T-helper 17 cell (primary cell): ENCODE measurements around the gene ZMYM4. TPM values are rescaled to one million over a fixed set of nuclear protein-coding genes. Genes with fewer than 3 reads are reported as not detected.
"Not testable (repeated sequence)": the region's sequence is repeated elsewhere in the genome, so short reads cannot be mapped to it uniquely, and the experiment has no call there.

Experiments
- ATAC-seq: fragments of 150-1000 bp; cut with Tn5 transposase; 2 replicates; pipeline ENCODE4 v1.10.0; 2021; ENCODE audit warnings: mild to moderate bottlenecking, moderate library complexity
- DNase-seq, 3 donors: peaks; one replicate each; pipeline versions ENCODE4 v3.0.0 to v3.0.0-alpha.2; 2020 to 2021
- H3K9me3 ChIP-seq: one replicate; pipeline ENCODE4 v1.7.0; 2013; ENCODE audit warnings: low read length, mild to moderate bottlenecking; ENCODE audit not compliant: control insufficient read depth, poor library complexity, severe bottlenecking
- H3K27ac Mint-ChIP-seq: one replicate; pipeline ENCODE4 v1.8.0; 2022; ENCODE audit warnings: mild to moderate bottlenecking, moderate library complexity, mixed read lengths
- H3K27me3 Mint-ChIP-seq: one replicate; pipeline ENCODE4 v1.8.0; 2022; ENCODE audit warnings: mixed read lengths
- H3K36me3 Mint-ChIP-seq: one replicate; pipeline ENCODE4 v1.8.0; 2022; ENCODE audit warnings: low read depth, mixed read lengths
- H3K4me1 Mint-ChIP-seq: one replicate; pipeline ENCODE4 v1.8.0; 2022; ENCODE audit warnings: mild to moderate bottlenecking, mixed read lengths
- H3K4me3 Mint-ChIP-seq: one replicate; pipeline ENCODE4 v1.8.0; 2022; ENCODE audit warnings: mild to moderate bottlenecking, moderate library complexity, mixed read lengths
- total RNA-seq, 4 donors: library from RNA in 2 of 4; stranded (reverse) in 2 of 4; gene quantifications; one replicate each; pipeline ENCODE4 v1.2.3 and lab custom pipeline; 2022 to 2026

ZMYM4 gene
- total RNA-seq, 2 donors from 2014 or later, result 32.0 to 37.3 TPM

DNA sequence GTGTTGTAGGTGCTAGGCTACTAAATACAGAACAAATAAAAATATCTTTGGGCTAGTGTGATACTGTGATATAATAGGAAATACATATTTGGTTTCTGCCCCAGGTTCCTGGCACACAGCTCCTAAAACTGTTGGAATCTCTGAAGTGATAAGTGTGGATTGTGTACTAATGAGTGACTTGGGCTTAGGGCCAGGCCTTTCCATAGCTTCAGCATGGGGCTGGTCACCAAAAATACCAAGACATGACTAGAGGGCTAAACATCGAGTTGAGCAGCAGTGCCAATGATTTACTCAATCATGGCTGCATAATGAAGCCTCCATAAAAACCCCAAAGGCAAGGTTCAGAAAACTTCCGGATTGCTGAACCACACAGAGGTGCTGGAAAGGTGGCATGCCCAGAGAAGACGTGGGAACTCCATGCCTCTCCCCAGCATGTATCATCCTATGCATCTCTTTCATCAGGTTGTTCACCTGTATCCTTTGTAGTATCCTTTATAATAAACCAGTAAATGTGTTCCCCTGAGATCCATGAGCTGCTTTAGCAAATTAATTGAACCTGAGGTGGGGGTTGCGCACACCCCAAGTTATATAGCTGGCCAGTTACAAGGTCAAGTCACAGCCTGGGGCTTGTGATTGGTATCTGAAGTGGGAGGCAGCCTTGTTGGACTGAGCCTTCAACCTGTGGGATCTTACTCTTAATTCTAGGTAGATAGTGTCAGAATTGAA lies 51.6 kb downstream of the ZMYM4 start:
- DNase-seq, result no peak
- no peak for ATAC-seq
- no peaks in the 10 kb centered on the region for H3K9me3 ChIP-seq
- Mint-ChIP-seq H3K27me3 (no peaks in the 10 kb centered on the region), H3K4me1 (peaks cover 28% of the 10 kb centered on the region), H3K36me3 (peaks cover 4% of the 10 kb centered on the region), H3K27ac (no peak overlapping the region), H3K4me3 (no peak overlapping the region)

DNA sequence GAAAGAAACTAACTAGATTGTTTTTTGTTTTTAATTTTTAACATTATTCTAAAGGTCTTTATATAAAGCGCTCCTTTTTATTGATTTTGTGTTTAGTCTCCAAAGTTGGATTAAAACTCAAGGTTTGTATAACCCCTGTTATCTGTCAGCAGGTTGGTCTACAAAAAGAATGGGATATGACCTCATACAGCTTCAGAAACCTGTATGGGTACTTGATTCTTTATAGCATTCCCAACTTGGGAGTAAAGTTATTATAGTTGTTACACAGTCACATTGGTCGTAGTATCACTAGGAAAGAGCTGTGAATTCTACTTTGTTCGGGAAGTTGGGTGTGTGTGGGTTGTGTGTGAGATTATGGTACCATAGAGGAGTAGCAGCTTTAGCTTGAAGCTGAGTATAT lies 52.4 kb downstream of the ZMYM4 start:
- Mint-ChIP-seq H3K36me3 (peaks cover 4% of the 10 kb centered on the region), H3K27me3 (no peaks in the 10 kb centered on the region), H3K27ac (no peak overlapping the region), H3K4me1 (peaks cover 28% of the 10 kb centered on the region), H3K4me3 (no peak overlapping the region)
- H3K9me3 ChIP-seq, result no peaks in the 10 kb centered on the region
- no peak for ATAC-seq
- DNase-seq, result no peak

DNA sequence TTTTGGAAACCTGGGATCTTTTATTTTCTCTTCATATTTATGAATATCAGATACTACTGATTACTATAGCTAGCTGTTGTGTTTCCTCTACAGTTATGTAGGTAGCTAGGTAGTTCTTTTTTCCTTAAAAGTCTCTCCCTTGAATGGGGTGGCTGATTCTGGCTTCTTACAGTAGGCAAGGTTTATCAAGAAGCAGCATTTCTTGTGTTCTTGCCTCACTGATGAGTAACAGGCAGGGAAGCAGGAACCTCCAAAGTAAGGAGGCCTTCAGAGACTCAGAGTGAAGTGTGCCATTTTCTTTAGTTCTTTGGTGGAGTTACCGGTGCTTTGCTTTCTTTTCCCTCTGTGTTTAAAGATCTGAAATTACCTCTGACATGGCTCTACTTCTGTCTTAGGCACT lies 56.0 kb downstream of the ZMYM4 start:
- no peak overlapping the region for H3K4me3 Mint-ChIP-seq
- H3K27me3 Mint-ChIP-seq, result no peaks in the 10 kb centered on the region
- H3K36me3 Mint-ChIP-seq, result no peaks in the 10 kb centered on the region
- peaks cover 21% of the 10 kb centered on the region for H3K4me1 Mint-ChIP-seq
- ATAC-seq, result no peak
- peak overlapping the region; percentile 4 for H3K27ac Mint-ChIP-seq
- H3K9me3 ChIP-seq, result no peaks in the 10 kb centered on the region
- no peak for DNase-seq

DNA sequence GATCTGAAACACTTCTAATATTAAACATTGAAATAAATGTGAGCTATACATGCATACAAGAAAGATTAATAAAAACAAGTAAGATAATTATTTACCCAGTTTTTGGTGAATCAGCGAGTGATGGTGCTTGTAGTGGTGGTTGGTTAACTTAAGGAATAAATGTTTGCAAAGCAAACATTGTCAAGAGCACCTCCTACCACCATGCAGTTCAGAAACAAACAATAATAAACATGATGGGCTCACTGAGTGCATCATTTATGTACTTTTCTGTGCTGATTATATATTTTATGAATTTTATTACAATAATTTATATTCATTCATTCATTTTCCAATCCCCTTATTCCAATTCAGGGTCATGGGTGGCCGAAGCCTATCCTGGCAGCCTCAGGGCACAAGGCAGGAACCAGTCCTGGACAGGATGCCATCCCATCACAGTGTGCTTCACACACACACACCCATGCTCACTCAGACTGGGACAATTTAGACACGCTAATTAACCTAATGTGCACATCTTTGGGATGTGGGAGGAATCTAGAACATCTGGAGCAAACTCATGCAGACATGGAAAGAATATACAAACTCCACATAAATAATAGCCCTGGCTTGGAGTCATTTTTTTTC lies 57.8 kb downstream of the ZMYM4 start:
- no peaks in the 10 kb centered on the region for H3K9me3 ChIP-seq
- Mint-ChIP-seq H3K4me1 (peaks cover 18% of the 10 kb centered on the region), H3K27me3 (no peaks in the 10 kb centered on the region), H3K4me3 (no peak overlapping the region), H3K36me3 (no peaks in the 10 kb centered on the region), H3K27ac (no peak overlapping the region)
- ATAC-seq, result no peak
- DNase-seq, result no peak

DNA sequence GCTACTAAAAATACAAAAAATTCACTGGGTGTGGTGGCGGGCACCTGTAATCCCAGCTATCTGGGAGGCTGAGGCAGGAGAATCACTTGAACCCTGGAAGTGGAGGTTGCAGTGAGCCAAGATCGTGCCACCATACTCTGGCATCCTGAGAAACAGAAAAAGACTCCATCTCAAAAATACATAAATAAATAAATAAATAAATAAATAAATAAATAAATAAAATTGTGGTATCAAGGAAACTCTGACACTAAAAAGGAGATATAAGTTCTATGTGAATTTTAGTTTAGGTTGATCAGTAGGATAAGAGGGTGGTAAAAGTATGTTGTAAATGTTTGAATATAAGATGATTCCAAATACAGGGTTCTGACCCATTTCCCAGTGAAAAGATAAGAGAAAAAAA lies 63.1 kb downstream of the ZMYM4 start:
- not testable (repeated sequence) for H3K27me3 Mint-ChIP-seq, DNase-seq, H3K4me3 Mint-ChIP-seq, H3K27ac Mint-ChIP-seq, H3K9me3 ChIP-seq, H3K4me1 Mint-ChIP-seq, H3K36me3 Mint-ChIP-seq, ATAC-seq

DNA sequence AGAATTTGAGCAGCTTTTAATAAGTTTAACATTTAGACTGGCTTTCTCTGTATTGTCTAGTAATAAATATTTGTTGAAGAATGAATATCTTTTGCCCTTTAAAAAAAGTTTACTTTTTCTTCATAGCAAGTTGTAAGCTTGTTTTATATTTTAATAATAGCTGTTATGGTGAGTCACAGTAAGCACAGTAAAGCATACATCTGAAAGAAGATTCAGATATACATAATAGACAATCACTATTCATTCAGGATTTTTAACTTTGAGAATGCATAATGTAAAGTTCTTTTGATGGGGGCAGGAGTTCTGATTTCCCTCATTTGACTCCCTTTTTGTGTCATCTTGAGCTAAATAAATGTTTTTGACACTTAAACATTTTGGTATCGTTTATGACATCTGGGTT lies 66.0 kb downstream of the ZMYM4 start:
- no peaks in the 10 kb centered on the region for H3K9me3 ChIP-seq
- ATAC-seq (no peak), DNase-seq (no peak)
- H3K36me3 Mint-ChIP-seq, result peaks cover 4% of the 10 kb centered on the region
- H3K4me1 Mint-ChIP-seq, result peaks cover 4% of the 10 kb centered on the region
- no peak overlapping the region for H3K27ac Mint-ChIP-seq
- H3K4me3 Mint-ChIP-seq, result no peak overlapping the region
- no peaks in the 10 kb centered on the region for H3K27me3 Mint-ChIP-seq

DNA sequence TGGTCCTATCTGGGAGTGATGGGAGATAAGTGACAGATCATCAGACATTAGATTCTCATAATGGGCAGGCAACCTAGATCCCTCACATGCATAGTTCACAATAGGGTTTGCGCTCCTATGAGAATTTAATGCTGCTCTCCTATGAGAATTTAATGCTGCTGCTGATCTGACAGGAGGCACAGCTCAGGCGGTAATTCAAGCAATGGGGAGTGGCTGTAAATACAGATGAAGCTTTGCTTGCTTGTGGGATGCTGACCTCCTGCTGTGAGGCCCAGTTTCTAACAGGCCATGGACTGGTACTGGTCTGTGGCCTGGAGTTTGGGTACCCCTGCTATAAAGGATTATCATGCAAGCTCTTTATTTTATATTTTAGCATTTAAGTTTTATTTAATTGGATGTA lies 72.0 kb downstream of the ZMYM4 start:
- Mint-ChIP-seq H3K4me1 (peaks cover 7% of the 10 kb centered on the region), H3K36me3 (no peaks in the 10 kb centered on the region), H3K4me3 (no peak overlapping the region), H3K27me3 (no peaks in the 10 kb centered on the region), H3K27ac (no peak overlapping the region)
- DNase-seq (no peak), ATAC-seq (no peak)
- no peaks in the 10 kb centered on the region for H3K9me3 ChIP-seq

DNA sequence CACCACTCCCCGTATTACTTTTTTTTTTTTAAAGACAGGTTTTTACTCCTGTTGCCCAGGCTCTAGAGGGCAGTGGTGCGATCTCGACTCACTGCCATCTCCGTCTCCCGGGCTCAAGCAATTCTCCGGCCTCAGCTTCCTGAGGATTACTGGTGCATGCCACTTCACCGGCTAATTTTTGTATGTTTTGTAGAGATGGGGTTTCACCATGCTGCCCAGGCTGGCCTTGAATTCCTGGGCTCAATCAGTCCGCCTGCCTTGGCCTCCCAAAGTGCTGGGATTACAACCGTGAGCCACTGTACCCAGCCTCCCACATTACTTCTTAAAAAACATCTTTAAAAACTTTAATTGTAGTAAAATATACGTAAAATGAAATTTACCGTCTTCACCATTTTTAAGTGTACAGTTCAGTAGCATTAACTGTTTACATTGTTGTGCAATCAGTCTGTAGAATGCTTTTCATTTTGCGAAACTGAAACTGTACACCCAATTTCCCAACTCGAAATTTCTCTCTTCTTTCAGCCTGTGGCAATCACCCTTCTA lies 77.0 kb downstream of the ZMYM4 start:
- Mint-ChIP-seq H3K4me3 (no peak overlapping the region), H3K27me3 (no peaks in the 10 kb centered on the region), H3K36me3 (peaks cover 2% of the 10 kb centered on the region), H3K27ac (no peak overlapping the region), H3K4me1 (peaks cover 10% of the 10 kb centered on the region)
- H3K9me3 ChIP-seq, result no peaks in the 10 kb centered on the region
- ATAC-seq (no peak), DNase-seq (no peak)

DNA sequence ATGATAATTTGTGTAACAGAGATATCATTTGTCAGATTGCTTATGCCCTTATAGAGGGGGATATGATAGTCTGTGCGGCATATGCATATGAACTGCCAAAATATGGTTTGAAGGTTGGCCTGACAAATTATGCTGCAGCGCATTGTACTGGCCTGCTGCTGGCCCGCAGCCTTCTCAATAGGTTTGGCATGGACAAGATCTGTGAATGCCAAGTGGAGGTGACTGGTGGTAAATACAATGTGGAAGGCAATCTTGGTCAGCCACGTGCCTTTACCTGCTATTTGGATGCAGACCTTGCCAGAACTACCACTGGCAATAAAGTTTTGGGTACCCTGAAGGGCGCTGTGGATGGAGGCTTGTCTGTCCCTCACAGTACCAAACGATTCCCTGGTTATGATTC lies 82.4 kb downstream of the ZMYM4 start:
- no peaks in the 10 kb centered on the region for H3K9me3 ChIP-seq
- Mint-ChIP-seq H3K36me3 (peaks cover 7% of the 10 kb centered on the region), H3K4me1 (peaks cover 18% of the 10 kb centered on the region), H3K27me3 (no peaks in the 10 kb centered on the region), H3K27ac (no peak overlapping the region), H3K4me3 (no peak overlapping the region)
- no peak for DNase-seq
- ATAC-seq, result no peak

DNA sequence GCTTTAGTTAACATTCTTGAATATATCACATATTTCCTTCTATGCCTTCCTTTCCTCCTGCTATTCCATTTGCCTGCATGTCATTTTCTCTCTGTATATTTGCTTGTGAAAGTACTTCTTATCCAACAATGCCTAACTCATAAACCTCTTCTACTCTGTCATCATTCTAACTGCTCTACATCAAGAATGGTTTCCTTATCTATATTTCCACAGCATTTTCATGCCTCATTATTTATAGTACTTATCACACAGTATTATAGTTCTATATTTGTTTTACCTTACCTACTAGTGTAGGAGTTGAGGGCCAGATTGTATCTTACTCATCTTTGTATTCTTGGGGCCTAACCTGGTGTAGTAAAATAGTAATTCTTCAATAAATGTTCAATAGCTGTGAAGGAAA lies 91.5 kb downstream of the ZMYM4 start:
- ATAC-seq, result no peak
- Mint-ChIP-seq H3K4me3 (no peak overlapping the region), H3K4me1 (peaks cover 30% of the 10 kb centered on the region), H3K36me3 (peaks cover 22% of the 10 kb centered on the region), H3K27ac (no peak overlapping the region), H3K27me3 (no peaks in the 10 kb centered on the region)
- no peaks in the 10 kb centered on the region for H3K9me3 ChIP-seq
- no peak for DNase-seq

DNA sequence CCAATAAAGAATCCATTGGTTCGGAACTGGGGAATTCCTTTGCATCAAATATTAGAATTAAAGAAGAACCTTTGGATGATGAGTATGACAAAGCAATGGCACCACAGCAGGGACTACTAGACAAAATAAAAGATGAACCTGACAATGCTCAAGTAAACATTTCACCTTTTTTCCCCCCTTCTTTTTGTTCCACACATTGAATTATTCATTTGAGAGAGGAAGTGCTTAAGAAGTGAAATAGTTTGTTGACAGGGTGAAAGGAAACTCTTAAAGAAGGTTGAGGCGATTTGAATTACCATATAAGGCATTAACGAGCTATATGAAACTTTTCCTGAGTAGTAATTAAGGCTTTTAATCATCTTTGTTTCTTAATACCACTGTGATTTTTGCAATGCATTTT lies 93.1 kb downstream of the ZMYM4 start:
- no peaks in the 10 kb centered on the region for H3K9me3 ChIP-seq
- H3K27ac Mint-ChIP-seq, result no peak overlapping the region
- peaks cover 22% of the 10 kb centered on the region for H3K36me3 Mint-ChIP-seq
- H3K4me1 Mint-ChIP-seq, result peaks cover 30% of the 10 kb centered on the region
- DNase-seq, result no peak
- no peak overlapping the region for H3K4me3 Mint-ChIP-seq
- H3K27me3 Mint-ChIP-seq, result no peaks in the 10 kb centered on the region
- ATAC-seq, result no peak

DNA sequence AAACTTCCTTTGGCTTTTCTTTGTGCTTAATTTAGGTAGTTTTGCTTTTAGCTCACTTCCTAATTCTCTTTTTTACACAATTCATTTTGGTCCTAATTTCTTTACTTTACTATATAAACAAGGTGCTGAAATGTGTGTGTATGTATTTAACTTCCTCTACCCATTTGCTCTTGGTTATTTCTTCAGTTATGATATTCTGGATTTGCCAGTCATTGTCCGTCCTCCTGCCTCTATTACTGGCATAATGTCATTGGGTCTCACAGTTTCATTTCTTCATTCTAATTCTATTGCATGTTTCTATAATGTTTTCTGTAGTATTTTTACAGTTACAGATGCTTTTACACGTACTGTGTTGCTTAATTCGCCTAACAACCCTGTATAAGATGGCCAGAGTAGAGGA lies 96.2 kb downstream of the ZMYM4 start:
- H3K36me3 Mint-ChIP-seq, result peaks cover 18% of the 10 kb centered on the region
- H3K4me3 Mint-ChIP-seq, result no peak overlapping the region
- no peaks in the 10 kb centered on the region for H3K27me3 Mint-ChIP-seq
- no peaks in the 10 kb centered on the region for H3K9me3 ChIP-seq
- no peak for ATAC-seq
- no peak for DNase-seq
- H3K4me1 Mint-ChIP-seq, result peaks cover 22% of the 10 kb centered on the region
- H3K27ac Mint-ChIP-seq, result no peak overlapping the region

DNA sequence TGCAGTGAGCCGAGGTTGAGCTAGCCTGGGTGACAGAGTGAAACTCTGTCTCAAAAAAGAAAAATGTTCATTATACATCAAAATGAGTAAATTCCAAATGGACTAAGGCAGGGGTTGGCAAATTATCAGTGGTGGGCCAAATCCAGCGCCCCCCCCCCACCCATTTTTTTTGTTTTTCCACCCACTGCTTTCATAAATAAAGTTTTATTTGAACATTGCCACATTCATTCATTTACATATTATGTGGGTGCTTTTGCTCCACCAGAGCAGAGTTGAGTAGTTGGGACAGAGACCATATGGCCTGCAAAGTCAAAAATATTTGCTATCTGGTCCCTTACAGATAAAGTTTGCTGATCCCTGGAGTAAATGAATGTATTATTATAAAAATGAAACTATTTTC lies 99.4 kb downstream of the ZMYM4 start:
- no peak overlapping the region for H3K4me3 Mint-ChIP-seq
- H3K27ac Mint-ChIP-seq, result no peak overlapping the region
- H3K4me1 Mint-ChIP-seq, result peaks cover 9% of the 10 kb centered on the region
- peaks cover 7% of the 10 kb centered on the region for H3K36me3 Mint-ChIP-seq
- H3K27me3 Mint-ChIP-seq, result no peaks in the 10 kb centered on the region
- DNase-seq (no peak), ATAC-seq (no peak)
- no peaks in the 10 kb centered on the region for H3K9me3 ChIP-seq
